Stimulated activated CD8-positive, alpha-beta memory T cell treated with anti-CD3 and anti-CD28 coated beads, Interleukin-15, amount 100 ng/mL, for 1 hour (primary cell): ENCODE data around the gene ELMO1.

ENCODE experiments used
- DNase-seq: peaks from one replicate; pipeline ENCODE4 v3.0.0-alpha.2; 2020; ENCODE audit warnings: low read depth

The ELMO1 gene

DNA sequence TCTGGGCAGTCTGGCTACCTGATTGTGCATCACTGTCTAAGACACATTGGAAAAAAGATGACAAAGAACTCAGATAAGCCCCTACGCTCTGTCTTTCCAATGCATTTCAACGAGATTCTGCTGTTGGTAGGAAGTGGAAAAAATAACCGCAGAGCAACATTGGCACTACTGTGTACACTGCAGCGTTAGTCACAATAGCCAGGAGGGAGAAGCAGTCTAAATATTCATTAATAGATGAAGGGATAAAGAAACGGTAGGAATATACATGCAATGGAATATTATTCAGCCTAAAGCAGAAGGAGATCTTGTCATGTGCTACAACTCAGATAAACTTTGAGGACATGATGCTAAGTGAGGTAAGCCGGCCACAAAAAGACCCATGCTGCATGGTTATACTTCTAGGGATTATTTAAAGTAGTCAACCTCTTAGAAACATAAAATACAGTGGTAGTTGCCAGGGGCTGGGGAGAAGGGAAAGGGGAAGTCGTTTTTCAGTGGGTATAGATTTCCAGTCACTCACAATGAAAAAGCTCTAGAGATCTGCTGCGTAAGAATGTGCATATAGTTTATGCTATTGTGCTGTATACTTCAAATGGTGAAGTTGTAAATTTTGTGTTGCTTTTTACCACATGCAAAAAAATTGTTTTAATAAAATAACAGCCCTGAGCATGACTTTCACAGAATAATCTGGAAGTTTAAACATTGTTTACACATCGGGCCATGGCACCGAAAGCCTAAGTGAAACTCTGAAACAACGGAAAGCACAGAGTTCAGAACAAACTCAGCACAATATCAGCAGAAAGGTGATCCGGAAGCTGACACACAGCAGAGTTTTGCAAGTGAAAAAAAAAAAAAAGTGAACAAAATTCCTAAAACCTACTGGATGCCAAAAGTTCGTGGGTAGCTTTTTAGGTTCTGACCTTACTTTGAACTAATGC is 40.1 kb downstream of the ELMO1 start:
- DNase-seq, result no peak

DNA sequence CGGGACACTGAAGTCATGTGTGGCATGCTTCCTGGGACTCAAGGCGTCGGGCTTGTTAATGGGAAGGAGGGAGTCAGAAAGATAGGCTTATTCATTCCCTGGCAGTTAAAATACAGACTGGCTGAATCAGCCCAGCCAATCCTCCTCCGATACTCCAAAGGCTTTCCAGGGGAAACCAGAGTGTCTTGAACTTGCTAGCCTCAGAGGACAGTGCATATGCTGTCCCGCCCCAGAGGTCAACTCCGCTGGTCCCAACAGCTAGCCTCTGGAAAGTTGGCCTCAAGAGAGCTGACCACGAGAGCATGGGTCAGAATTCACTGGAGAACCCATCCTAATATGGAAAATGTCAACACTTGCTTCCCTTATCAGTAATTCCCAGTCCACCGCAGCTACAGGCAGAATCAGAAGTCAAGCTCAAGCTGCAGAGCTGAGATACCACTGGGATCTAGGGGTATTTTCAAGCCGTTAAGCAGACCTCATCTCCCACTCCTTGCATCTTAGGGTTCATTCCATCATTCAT is 43.0 kb downstream of the ELMO1 start:
- no peak for DNase-seq

DNA sequence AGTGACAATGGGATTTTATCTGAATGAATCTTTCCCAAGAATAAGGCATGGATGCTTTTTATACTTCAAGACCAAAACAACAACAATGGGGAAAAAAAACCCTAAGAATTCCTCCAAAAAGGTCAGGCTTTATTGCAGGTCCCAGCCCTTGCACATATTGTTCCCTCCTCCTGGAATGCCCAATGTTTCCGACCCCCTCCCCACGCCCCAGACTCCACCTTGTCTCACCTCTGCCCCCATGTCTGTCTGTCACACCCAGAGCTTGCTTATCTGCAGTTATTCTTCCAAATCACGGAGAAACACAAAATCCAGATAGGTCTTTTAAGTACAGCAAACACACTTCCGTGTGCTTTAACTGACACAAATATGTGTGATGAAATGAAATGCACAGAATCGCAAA is 43.5 kb downstream of the ELMO1 start:
- no peak for DNase-seq

DNA sequence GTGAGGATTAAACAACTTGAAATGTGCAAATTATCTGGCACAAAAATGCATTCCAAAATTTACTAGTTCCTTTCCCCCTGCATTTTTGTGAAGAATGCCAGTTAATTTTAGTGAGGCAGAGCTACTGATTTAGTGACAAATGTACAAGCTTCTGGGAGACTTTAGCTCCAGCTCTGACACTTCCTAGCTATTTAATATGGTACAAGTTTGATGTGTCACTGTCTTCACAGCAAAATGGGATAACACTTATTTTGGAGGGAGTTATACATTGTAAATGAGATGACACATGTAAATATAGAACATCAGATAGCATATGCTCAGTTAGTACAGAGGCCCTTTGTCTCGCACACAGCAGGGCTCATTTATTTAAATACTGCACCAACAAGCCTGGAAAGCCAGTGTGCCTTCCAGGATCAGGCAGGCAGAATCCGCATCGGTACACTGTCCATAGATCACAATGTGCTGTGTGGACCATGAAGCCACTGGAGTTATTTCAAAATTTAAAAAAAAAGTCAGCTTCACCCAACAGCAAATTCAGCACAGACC is 48.7 kb downstream of the ELMO1 start:
- DNase-seq, result no peak

DNA sequence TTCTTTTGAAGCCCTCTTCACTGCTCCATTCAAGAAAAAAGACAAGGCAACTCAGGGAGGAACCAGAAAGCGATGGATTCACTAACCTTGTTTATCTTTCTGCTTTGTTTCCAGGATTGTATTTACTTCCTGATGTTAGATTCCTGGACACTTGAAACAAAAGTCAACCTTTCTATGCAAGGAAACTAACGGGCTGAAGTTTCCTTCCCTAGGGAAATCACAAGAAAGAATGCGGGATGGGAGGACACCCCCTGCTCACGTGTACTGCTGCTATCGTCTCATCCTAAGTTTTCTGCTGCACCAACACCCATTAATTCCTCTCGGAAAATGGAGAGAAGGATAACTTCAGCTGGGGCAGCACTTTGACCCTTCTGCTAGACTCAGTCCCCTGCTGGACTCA is 50.3 kb downstream of the ELMO1 start:
- no peak for DNase-seq

DNA sequence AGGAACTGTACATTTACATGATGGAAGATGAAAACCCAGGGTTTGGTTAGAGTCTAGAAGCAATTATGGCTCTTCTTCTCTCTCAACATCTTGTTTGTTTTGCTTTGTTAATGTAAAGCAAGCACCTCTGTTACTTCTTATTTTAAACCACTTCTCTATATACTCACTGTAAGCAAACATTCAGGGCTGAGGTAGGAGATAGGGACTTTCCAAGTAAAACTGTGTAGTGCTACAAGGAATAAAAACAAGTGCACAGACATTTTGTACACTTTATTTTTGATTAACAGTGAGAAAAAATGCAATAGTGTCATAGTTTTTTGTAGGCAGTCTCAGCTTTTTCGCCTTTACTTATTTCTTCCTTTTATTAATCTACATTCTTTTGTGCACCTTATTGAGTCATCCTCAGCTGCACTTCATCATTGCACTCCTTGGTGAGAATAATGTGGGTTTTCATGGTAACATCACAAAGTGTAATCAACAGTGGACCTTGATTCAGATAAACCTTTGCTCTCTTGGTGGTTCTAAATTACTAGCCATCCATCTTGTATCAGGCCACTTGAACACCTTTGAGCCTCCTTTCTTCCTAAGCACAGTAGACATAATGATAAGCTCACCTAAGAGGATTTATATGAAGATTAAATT is 52.9 kb downstream of the ELMO1 start:
- no peak for DNase-seq

DNA sequence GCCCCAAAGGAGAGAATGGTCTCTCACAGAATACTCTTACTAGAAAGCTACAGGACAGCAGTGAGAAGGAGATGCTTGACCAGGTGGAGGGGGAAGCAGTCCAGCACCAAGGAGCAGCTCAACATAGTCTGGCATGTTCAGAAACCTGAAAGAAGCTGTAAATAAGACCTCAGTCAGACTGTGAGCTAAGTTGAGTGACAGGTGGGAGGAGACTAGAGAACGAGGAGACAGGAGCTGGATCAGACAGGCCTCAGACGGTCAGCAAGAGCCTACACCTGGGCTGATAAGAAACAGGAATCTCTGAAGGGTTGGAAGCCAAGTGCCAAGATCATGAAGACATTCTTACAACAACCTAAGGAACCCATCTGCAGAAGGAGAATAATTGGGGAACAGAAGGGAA is 54.5 kb downstream of the ELMO1 start:
- DNase-seq, result no peak

DNA sequence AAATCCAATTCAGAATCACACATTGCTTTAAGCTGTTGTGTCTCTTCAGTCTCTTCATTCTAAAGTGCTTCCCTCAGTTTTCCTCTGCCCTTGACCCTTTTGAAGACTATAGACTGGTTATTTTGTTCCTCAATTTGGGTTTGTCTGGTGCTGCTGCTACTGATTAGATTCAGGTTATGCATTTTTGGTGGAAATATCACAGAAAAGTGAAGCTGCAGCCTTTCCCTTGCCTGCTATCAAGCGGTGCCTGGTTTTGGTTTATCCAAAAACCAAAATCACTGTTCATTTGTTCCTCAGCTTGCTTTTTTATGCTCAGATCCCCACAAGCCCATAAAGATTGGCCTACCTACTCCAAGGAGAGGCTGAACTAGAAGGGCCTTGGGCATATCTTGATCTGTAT is 55.2 kb downstream of the ELMO1 start:
- DNase-seq, result no peak

DNA sequence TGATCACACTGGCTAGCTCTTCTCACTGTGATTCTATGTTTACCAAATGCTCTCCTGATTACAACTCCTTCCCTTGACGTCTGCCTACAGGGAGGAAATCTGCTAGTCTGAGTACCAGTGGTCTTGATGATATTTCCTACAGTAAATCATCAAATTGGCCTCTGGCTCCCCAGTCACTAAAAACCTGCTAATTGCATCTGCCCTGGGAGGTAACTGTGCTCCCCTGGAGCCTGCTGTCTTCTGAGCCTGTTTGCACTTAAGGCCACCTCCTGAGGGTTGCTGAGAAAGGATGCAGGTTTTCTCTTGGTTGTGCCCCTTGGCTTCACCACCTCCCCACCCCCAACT is 56.0 kb downstream of the ELMO1 start:
- DNase-seq, result no peak

DNA sequence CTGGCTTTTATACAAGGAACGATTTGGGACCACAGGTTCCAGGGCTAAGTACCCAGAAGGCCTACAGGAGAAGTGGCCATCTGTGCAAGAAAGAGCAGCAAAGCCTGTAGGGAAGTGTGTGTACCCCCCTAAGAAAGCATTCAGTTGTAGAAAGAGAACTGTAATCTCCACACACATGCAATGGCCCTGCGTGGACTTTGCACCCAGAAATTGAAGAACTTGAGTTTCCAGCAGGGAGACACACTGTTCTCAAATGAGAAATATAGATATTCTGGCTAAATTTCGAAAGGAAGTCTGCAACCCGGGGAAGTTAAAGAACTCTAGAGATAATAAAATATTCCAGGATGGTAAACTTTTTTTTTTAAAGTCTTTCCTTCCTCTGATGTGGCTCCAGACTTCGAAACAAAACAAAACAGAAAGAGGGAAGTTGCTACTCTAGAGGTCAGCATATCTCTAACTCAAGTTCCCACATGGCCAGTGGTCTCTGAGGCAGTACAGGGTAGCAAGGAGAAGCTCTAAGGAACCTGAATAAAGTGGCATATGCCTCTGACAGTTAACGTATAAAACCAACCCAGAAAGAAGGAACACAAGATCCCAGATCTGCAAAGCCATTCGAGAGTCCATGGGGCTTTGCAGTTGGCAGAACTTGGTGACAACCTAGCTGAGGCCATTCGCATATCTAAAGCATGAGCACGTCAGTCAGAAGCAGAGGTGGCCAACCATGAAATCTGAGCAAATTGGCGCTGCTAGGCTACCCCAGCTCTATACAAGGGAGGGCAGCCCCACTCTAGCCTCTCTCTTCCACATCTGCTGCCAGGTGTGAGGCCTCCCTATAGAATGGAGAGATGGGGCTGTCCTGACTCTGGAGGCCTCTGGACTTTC is 56.6 kb downstream of the ELMO1 start:
- DNase-seq, result no peak

DNA sequence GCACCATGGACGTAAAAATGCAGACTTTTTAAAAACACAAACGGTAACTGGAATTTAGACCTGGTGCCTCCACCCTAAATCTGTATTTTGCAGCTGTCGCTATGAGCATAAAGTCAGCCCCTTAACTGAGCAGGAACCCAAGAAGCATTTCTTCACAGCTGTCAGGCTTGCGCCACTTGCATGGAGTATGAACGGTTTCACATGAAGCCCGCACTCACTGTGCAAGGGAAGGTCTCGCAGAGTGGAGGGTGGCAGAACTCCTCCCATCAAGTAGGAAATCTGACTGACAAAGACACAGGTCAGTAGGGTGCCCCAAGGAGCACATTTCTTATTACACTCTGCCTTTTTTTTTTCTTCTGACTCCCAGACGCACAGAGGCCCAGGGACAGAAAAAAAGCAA is 58.5 kb downstream of the ELMO1 start:
- no peak for DNase-seq

DNA sequence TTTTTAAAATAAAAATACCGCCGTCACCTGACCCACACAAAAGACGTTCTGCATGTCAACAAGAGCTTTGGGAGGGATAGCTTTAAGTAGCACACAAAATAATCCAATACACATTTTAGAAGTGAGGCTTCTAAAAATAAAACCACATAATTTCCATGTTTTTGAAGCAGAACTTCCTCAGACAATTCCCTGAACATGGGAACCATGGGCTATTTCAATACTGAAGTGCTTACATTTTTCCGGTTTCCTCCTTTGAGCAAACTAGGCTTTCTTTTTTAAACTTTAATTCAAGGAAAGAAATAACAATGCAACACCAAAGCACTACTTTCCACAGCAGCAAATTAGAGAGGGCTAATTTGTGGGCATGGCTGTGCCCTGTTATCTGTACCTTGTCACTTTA is 59.9 kb downstream of the ELMO1 start:
- no peak for DNase-seq

DNA sequence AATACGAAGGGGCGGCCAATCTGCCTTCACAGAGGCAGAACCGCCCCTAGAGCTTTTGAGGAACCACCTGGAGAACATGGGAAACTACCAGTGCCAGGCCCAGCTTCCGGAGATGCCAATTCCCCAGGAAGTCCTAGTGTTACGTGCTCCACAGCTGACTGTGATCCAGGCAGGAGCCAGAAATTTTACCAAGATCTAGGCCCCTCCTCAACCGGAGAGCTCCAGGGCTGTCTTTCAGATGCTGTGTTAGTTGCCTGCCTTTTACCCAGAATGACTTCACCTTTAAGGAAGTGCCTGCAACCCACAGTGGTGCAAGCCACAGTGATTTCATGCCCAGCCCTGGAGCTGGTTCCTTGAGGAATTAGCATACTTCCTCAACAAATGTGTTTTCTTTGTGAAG is 62.9 kb downstream of the ELMO1 start:
- DNase-seq, result no peak

DNA sequence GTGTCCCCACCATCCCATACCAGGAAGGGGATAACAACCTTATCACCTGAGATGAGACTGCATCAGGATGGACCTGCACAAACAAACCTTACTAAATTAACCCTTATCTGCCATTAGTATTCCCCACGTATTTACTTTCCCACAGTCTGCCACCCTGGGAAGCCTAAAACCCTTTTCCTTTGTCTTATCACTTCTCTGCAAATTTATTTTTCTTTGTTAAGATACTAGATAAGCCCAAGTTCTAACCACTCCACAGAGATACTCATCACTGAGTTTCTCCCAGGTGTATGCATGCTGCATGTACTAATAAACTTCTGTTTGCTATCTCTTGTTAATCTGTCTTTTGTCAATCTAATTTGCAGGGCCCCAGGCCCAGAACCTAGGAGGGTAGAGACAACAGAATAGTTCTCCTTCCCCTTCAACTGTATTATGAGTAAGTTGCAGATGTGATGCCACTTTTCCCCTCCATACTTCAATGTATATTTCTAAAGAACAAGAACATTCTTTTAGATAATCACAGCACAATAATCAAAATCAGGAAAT is 66.0 kb downstream of the ELMO1 start:
- no peak for DNase-seq

DNA sequence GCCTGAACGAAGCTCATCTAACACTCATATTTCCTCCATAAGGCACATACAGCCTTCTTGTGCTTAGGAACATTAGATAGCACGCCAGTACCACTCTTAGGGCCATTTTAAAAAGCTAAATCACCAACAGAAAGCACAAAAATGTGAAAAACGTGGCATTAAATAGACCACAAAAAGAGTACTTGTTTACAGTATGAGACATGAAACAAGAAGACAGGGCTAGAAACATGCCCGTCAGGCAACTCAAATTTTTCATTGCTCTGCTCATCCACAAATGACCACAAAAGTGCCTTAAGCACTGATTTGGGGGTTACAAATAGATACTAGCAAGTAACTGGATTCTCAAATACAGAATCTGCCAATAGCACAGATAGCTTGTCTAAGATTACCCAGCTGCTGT is 67.8 kb downstream of the ELMO1 start:
- DNase-seq, result no peak

DNA sequence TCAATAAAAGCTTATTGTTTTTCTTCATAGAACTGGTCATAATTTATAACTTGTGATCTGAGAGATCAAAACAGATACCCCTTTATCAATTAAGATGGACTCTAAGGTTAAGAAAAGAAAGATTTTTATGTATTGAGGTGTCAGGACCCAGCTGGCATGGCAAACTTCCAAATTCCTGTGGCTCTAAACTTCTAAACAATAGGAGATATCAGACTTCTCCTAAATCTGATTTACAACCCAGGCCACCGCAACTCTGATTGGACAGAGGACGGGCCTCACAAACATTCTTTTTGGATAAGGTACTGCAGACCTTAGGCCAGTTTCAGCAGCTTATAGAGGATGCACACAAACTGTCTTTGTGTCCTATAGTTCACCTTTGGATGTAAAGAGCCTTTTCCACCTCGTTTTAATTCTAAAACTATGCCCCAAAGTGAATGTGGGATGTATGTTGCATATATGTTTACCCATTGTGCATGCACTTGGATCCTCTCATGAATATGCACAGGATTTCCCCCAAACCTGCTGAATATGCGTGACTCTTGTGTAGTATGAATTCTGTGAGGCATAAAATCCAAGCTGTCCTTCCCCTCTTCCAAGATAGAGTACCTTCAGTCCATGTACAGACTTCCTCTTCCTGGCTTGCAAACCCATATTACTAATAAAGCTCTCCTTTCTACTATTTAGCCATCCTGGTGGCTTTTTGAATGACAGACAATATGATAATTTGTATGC is 69.0 kb downstream of the ELMO1 start:
- DNase-seq, result no peak

DNA sequence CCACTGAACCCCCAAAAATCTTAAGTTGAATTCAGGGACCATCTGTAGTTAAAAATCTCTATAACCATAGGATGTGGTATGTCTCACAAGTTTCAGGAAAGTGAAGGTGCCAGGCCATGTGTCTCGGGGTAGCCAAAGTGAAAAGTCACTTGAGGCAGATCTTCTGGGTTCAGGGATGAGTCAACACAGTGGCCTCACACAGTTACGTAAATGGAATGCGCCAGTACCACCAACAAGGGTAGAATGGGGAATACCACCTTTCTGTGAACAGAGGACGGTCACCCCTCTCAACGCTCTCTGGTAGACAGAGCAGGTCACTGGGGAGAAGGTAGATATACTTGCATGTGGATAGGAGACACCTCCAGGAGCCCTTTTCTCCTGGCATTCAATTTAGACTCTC is 71.4 kb downstream of the ELMO1 start:
- no peak for DNase-seq

DNA sequence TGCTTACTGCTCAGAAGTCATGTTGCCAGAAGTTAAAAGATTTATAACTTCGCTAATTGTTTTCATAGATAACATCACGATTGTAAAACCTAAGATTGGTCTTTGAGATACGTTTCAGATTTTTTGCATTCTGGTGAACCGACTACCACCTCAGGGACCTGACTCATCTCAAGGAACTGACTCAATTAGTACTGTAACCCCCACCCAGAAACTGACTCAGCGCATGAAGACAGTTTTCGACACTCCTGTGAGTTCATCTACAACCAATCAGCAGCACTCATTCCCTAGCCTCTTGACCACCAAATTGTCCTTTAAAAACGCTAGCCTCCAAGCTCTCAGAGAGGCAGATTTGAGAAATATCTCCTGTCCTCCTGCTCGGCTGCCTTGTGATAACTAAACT is 72.3 kb downstream of the ELMO1 start:
- no peak for DNase-seq

DNA sequence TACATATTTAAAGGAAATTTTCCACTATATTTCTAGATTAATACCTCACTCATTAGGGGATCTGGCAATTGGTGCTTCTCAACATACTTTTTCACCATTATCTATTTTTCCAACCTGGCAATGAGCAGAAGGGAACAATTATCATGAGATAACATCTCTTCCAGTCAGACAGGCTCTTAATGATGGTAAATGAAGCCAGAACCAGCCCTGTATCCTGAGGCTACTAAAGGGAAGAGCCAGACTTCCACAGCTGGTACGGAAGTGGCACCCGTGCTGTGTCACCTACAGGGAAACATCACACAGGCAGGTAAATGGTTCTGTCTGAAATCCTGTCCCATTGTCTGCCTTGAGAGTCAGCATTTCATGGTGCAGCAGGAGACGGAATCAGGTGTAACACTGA is 75.9 kb downstream of the ELMO1 start:
- DNase-seq, result no peak

DNA sequence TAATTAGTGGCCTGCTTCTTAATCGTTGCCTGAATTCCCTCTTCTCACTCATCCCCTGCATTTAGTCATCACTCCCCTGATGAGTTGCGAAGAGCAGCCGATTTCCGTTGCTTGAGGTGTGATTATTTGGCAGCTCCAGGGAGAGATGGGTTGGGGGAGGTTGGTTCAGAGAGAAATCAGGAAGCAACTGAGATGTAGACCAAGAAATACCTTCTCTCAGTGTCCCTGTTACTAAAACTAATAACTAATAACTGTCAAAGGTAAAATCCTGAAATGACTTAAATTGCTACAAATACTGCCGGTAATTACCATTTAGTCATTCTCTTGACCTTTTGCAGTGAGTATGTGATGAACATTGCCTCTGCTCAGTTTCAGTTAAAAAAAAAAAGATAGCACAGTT is 76.9 kb downstream of the ELMO1 start:
- no peak for DNase-seq

DNA sequence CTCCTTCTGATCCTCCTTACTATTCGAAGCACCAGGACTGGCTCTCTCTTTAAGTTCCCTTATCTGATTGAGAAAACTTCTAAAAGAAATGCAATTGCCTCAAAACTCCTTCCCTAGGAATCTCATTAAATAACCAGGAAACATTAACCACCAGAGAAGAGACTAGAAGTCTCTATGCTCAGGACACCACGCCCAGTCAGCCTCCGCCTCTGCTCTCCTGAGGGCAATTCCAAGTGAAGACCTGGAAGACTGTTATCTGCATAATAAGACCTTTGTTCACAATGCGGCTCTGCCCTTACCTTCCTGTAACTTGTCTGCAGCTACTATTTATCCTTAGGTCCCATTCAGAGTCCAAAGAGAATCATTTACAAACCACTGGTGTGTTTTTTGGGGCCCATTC is 78.8 kb downstream of the ELMO1 start:
- DNase-seq, result no peak
